ENCODE measurements around the gene MRPS31. TPM values are rescaled to one million over a fixed set of nuclear protein-coding genes. Genes with fewer than 3 reads are reported as not detected.

Gene MRPS31
- polyA plus RNA-seq (2012; ENCODE audit: insufficient read depth, insufficient read length, low read depth), result 29.2 TPM

DNA sequence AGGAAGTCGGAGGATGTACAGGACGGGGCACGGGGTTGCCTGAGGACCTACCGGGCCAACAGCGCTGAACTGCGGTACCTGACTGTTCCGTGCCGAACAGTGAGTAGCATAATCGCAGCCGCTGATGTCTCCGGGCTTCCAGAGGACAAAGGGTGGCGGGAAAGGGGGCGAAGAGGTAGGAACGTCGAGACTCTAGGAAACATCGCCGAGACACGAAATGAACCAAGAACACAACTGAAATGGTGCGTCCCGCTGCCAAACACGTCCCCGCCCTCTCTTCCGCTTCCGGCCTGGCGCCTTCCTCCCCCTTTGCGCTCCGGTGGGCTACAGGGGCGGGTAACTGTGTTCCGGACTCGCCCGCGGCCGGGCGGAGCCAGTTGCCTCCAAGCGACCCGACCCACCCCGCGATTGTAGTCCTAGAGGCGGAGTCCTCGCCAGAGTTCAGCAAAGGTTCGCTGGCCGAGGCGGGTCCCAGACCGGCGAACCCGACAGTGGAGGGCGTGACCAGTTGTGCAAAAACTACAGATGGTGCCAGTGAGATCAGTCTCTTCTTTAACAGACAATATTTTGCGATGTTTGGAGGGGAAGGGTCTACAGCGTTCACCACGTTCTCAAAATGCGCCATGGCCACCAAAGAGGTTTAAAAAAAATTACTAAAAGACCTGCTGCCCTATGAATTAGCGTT, at the start of gene MRPS31:
Gene MRPS31, minus strand, starts transcription at position 257 of the 685 bp plus-strand sequence. Its CDS starts 54 bp downstream, at position 203.
- peak; percentile 95 for DNase-seq
- H3K36me3 ChIP-seq, result no peaks in the 10 kb centered on the region; the same call in 1 of the 2 replicates
- TF ChIP-seq CTCF (IDR thresholded peaks at IDR 0.05; ENCODE audit: low read depth, low read length), result no peak
- no peaks in the 10 kb centered on the region for H3K9me3 ChIP-seq
- no peaks in the 10 kb centered on the region for H3K4me1 ChIP-seq
- no peaks in the 10 kb centered on the region for H3K27me3 ChIP-seq
- H3K4me3 ChIP-seq (ENCODE audit: low read depth, low read length), result peak within 1 kb of the TSS; percentile 100

DNA sequence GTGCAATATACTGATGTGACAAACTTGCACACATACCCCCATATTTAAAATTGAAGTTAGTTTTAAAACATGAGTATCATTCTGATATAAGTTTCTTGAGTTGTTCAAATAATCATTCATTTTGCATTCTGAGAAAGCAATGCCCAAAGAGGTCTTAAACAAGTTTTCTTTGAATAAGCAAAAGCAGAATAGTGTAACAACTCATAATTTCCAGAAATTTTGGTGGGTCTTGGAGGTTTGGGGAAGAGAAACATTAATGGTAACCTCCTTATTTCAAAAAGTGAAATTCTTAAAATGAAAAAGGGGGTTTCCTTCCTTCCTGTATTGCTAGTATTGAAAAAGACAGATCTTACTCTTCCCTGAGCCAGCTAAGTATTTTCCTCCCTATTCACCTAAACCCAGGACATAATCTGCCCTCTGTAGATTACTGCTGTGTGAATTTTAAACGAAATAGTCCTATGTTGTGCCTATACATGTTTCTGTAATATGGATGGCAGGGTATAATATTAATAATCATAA, 48.9 kb upstream of the MRPS31 start:
- Histone ChIP-seq H3K27me3 (no peaks in the 10 kb centered on the region), H3K36me3 (no peaks in the 10 kb centered on the region), H3K9me3 (no peaks in the 10 kb centered on the region), H3K4me3 (ENCODE audit: low read depth, low read length) (no peak overlapping the region), H3K4me1 (no peaks in the 10 kb centered on the region)
- no peak for TF ChIP-seq CTCF (IDR thresholded peaks at IDR 0.05; ENCODE audit: low read depth, low read length)
- DNase-seq, result no peak

DNA sequence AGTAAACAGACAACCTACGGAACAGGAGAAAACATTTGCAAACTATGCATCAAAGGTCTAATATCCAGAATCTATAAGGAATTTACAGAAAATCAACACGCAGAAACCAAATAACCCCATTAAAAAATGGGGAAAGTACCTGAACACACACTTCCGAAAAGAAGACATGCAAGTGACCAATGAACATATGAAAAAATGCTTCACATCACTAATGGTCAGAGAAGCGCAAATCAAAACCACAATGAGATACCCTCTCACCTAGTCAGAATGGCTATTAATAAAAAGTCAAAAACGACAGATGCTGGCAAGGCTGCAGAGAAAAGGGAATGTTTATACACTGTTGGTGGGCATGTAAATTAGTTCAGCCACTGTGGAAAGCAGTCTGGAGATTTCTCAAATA, 47.9 kb upstream of the MRPS31 start:
- no peaks in the 10 kb centered on the region for H3K9me3 ChIP-seq

GRCh38 chr13:40814803-40815202, 43.8 kb upstream of the MRPS31 start:
- no peak for DNase-seq

More for the DNA sequence above, 47.9 kb upstream of the MRPS31 start:
- H3K27me3 ChIP-seq, result no peaks in the 10 kb centered on the region
- H3K36me3 ChIP-seq, result no peaks in the 10 kb centered on the region
- DNase-seq, result no peak
- H3K4me1 ChIP-seq, result no peaks in the 10 kb centered on the region
- no peak overlapping the region for H3K4me3 ChIP-seq (ENCODE audit: low read depth, low read length)
- no peak for TF ChIP-seq CTCF (IDR thresholded peaks at IDR 0.05; ENCODE audit: low read depth, low read length)

GRCh38 chr13:40813667-40814454, 42.9 kb upstream of the MRPS31 start:
- DNase-seq, result peak; percentile 18
- Histone ChIP-seq H3K4me3 (ENCODE audit: low read depth, low read length) (no peak overlapping the region), H3K9me3 (no peaks in the 10 kb centered on the region), H3K4me1 (no peaks in the 10 kb centered on the region), H3K36me3 (peaks cover 2% of the 10 kb centered on the region), H3K27me3 (no peaks in the 10 kb centered on the region)
- TF ChIP-seq CTCF (IDR thresholded peaks at IDR 0.05; ENCODE audit: low read depth, low read length), result peak; percentile 76

More at GRCh38 chr13:40814803-40815202, 43.8 kb upstream of the MRPS31 start:
- Histone ChIP-seq H3K9me3 (no peaks in the 10 kb centered on the region), H3K4me3 (ENCODE audit: low read depth, low read length) (no peak overlapping the region), H3K36me3 (peaks cover 2% of the 10 kb centered on the region), H3K27me3 (no peaks in the 10 kb centered on the region), H3K4me1 (no peaks in the 10 kb centered on the region)
- no peak for TF ChIP-seq CTCF (IDR thresholded peaks at IDR 0.05; ENCODE audit: low read depth, low read length)
